CD14-positive monocyte (primary cell): ENCODE data around the gene CWF19L1. TPM values are rescaled to one million over a fixed set of nuclear protein-coding genes. Genes with fewer than 3 reads are reported as not detected.

Source experiments
- DNase-seq, 3 donors: peaks; one replicate each; pipeline ENCODE4 v3.0.0-alpha.2; 2011 to 2022
- H2AFZ ChIP-seq: 2 replicates; pipeline ENCODE4 v1.6.0; 2012; ENCODE audit warnings: mild to moderate bottlenecking, low read depth, low read length, inconsistent platforms; ENCODE audit not compliant: insufficient read depth, poor library complexity, severe bottlenecking
- H3K27ac ChIP-seq, 2 donors: 1 replicate in 1 of 2; 2 replicates in 1 of 2; pipeline ENCODE4 v1.5.1; 2012 to 2013; ENCODE audit warnings: low read length in 2 of 2, control low read depth in 1 of 2, inconsistent platforms in 1 of 2, low read depth in 1 of 2, mild to moderate bottlenecking in 1 of 2
- H3K27me3 ChIP-seq, 2 donors: one replicate each; pipeline versions ENCODE4 v1.6.0 to v1.6.1; 2011 to 2013; ENCODE audit warnings: low read length in 2 of 2; ENCODE audit not compliant: control insufficient read depth in 2 of 2, insufficient read depth in 2 of 2
- H3K36me3 ChIP-seq, 2 donors: replicated peaks in 1 of 2; 1 replicate in 1 of 2; 2 replicates in 1 of 2; pipeline versions ENCODE4 v1.5.1 to v1.6.1; 2012 to 2013; ENCODE audit warnings: low read length in 2 of 2, control low read depth in 1 of 2, inconsistent platforms in 1 of 2, mild to moderate bottlenecking in 1 of 2; ENCODE audit not compliant: insufficient read depth in 2 of 2, control insufficient read depth in 1 of 2
- H3K4me1 ChIP-seq, 2 donors: 1 replicate in 1 of 2; 2 replicates in 1 of 2; pipeline versions ENCODE4 v1.5.1 to v1.6.1; 2012 to 2013; ENCODE audit warnings: low read length in 2 of 2, control low read depth in 1 of 2, inconsistent platforms in 1 of 2, mild to moderate bottlenecking in 1 of 2, moderate library complexity in 1 of 2; ENCODE audit not compliant: insufficient read depth in 2 of 2, control insufficient read depth in 1 of 2
- H3K4me2 ChIP-seq: replicated peaks from 2 replicates; pipeline ENCODE3; 2012; ENCODE audit warnings: low read length, moderate library complexity, mild to moderate bottlenecking; ENCODE audit not compliant: poor library complexity, severe bottlenecking; ENCODE audit errors: extremely low read depth
- H3K4me3 ChIP-seq, 3 experiments: fragments of 200-600 bp in 1 of 3; sonication (generic) in 1 of 3; replicated peaks in 1 of 3; 1 replicate in 2 of 3; 2 replicates in 1 of 3; pipeline ENCODE4 v1.5.1; 2011 to 2013; ENCODE audit warnings: low read length in 3 of 3, mild to moderate bottlenecking in 3 of 3, control low read depth in 2 of 3, low read depth in 2 of 3, inconsistent platforms in 1 of 3, moderate library complexity in 1 of 3
- H3K79me2 ChIP-seq: 2 replicates; pipeline ENCODE4 v1.6.0; 2012; ENCODE audit warnings: mild to moderate bottlenecking, control low read depth, inconsistent platforms, low read length, moderate library complexity; ENCODE audit not compliant: insufficient read depth
- H3K9ac ChIP-seq: 2 replicates; pipeline ENCODE4 v1.6.0; 2017; ENCODE audit warnings: low read length, mild to moderate bottlenecking; ENCODE audit not compliant: insufficient read depth, poor library complexity, severe bottlenecking
- H3K9me3 ChIP-seq, 2 donors: replicated peaks in 1 of 2; 1 replicate in 1 of 2; 2 replicates in 1 of 2; pipeline versions ENCODE4 v1.5.1 to v1.6.1; 2012 to 2013; ENCODE audit warnings: low read length in 2 of 2, control low read depth in 1 of 2; ENCODE audit not compliant: control insufficient read depth in 1 of 2, insufficient read depth in 1 of 2
- H4K20me1 ChIP-seq: 2 replicates; pipeline ENCODE4 v1.6.0; 2012; ENCODE audit warnings: mild to moderate bottlenecking, low read length, control low read depth, moderate library complexity; ENCODE audit not compliant: insufficient read depth
- H3K27ac Mint-ChIP-seq, 7 donors: one replicate each; pipeline ENCODE4 v1.8.0; 2020; ENCODE audit warnings: mild to moderate bottlenecking in 7 of 7, mixed read lengths in 7 of 7, moderate library complexity in 6 of 7, inconsistent platforms in 2 of 7
- H3K27me3 Mint-ChIP-seq, 3 donors: one replicate each; pipeline ENCODE4 v1.8.0; 2021 to 2022; ENCODE audit warnings: low read depth in 3 of 3, mild to moderate bottlenecking in 3 of 3, mixed read lengths in 3 of 3, moderate library complexity in 3 of 3, inconsistent platforms in 1 of 3
- H3K36me3 Mint-ChIP-seq, 2 donors: one replicate each; pipeline ENCODE4 v1.8.0; 2020; ENCODE audit warnings: mixed read lengths in 2 of 2, inconsistent platforms in 1 of 2, mild to moderate bottlenecking in 1 of 2
- H3K4me1 Mint-ChIP-seq: one replicate; pipeline ENCODE4 v1.8.0; 2020; ENCODE audit warnings: mild to moderate bottlenecking, mixed read lengths
- H3K4me3 Mint-ChIP-seq, 2 donors: one replicate each; pipeline ENCODE4 v1.8.0; 2020; ENCODE audit warnings: mild to moderate bottlenecking in 2 of 2, mixed read lengths in 2 of 2, moderate library complexity in 1 of 2
- H3K9me3 Mint-ChIP-seq, 7 donors: one replicate each; pipeline ENCODE4 v1.8.0; 2020 to 2022; ENCODE audit warnings: mixed read lengths in 7 of 7, mild to moderate bottlenecking in 6 of 7, moderate library complexity in 6 of 7, inconsistent platforms in 2 of 7
- CTCF ChIP-seq: fragments of 200-600 bp; IDR thresholded peaks from one replicate; pipeline ENCODE4 v1.8.0; 2022; ENCODE audit warnings: antibody characterized with exemption, mild to moderate bottlenecking
- WGBS: methylation state at CpG from one replicate; pipeline ENCODE4 v1.1.5; 2013; ENCODE audit warnings: missing lambda C conversion rate; ENCODE audit not compliant: insufficient coverage; 5-methylcytosine and 5-hydroxymethylcytosine counted together
- intact Hi-C, 2 donors: fragments of 100-400 bp; cut with micrococcal nuclease; formaldehyde crosslinking; loops; one replicate each; pipeline versions ENCODE4 v1.15.0 to v1.15.1; 2023
- polyA plus RNA-seq, 3 donors: library from polyadenylated mRNA; depleted of rRNA in 1 of 3; unstranded in 2 of 3; stranded (reverse) in 1 of 3; fragments of 300-500 nt in 2 of 3; fragments of >200 nt in 1 of 3; fragmentation: Illumina TruSeq in 2 of 3; gene quantifications; 1 replicate in 2 of 3; 2 replicates in 1 of 3; pipeline ENCODE4 v1.2.3, GENCODE V29; 2012 to 2021

The CWF19L1 gene
- polyA plus RNA-seq, 3 donors, result 19.9 to 29.3 (median 22.2) TPM

GRCh38 chr10:100185364-100186252 is 81.8 kb downstream of the CWF19L1 start, which contains the start of gene ERLIN1:
TSS of gene ERLIN1 (minus strand) at chr10:100186029. CDS start at chr10:100185626, 403 bp downstream.
- no peak for TF ChIP-seq CTCF
- H3K4me1 ChIP-seq, result peaks cover 50 to 53% of the 10 kb centered on the region in 2 donors
- peaks cover 89% of the 10 kb centered on the region for H3K79me2 ChIP-seq
- H3K9me3 ChIP-seq, result no peaks in the 10 kb centered on the region
- Mint-ChIP-seq H3K27ac (peak within 1 kb of the TSS; percentile 96 to 99 (median 98)), H3K27me3 (peaks cover 0 to 2% (median 0%) of the 10 kb centered on the region in 3 donors), H3K36me3 (peaks cover 15 to 19% of the 10 kb centered on the region in 2 donors), H3K4me3 (peak within 1 kb of the TSS; percentile 90 to 99), H3K9me3 (no peaks in the 10 kb centered on the region), H3K4me1 (peaks cover 62% of the 10 kb centered on the region)
- H3K4me2 ChIP-seq, result peak within 1 kb of the TSS; percentile 93
- H3K36me3 ChIP-seq, result peaks cover 13 to 24% of the 10 kb centered on the region in 2 donors
- DNase-seq, result peak; percentile 84 to 89 (median 89)
- under 1% methylated on average over 65 of the region's 65 CpGs for WGBS
- H3K27ac ChIP-seq, result peak within 1 kb of the TSS; percentile 97 to 98
- H3K27me3 ChIP-seq, result no peaks in the 10 kb centered on the region
- H3K9ac ChIP-seq, result peak within 1 kb of the TSS; percentile 97
- H4K20me1 ChIP-seq, result no peaks in the 10 kb centered on the region
- intact Hi-C loops, result loop anchor here (5.0 to 10.0 kb wide), 3 partner anchors 42 to 99 kb away; partner anchors contain the start of genes BLOC1S2 (in 1 of the 2), CHUK (in 1 of the 2) and CWF19L1 (in 1 of the 2)
- peak within 1 kb of the TSS; percentile 81 to 99 (median 91) for H3K4me3 ChIP-seq
- peak within 1 kb of the TSS; percentile 77 for H2AFZ ChIP-seq

- Mint-ChIP-seq H3K27me3 (peaks cover 0 to under 1% (median 0%) of the 10 kb centered on the region in 3 donors), H3K36me3 (peaks cover 18 to 19% of the 10 kb centered on the region in 2 donors), H3K27ac (peak overlapping the region; percentile 96 to 99 (median 98)), H3K4me1 (peaks cover 69% of the 10 kb centered on the region), H3K4me3 (peak overlapping the region; percentile 90 to 99), H3K9me3 (no peaks in the 10 kb centered on the region)
- no peaks in the 10 kb centered on the region for H3K9me3 ChIP-seq
- intact Hi-C loops, result loop anchor here (5.0 to 10.0 kb wide), 3 partner anchors 42 to 100 kb away; partner anchors contain the start of genes BLOC1S2 (in 1 of the 2), CHUK (in 1 of the 2) and CWF19L1 (in 1 of the 2)
- H3K36me3 ChIP-seq, result peaks cover 6 to 22% of the 10 kb centered on the region in 2 donors
- no peaks in the 10 kb centered on the region for H4K20me1 ChIP-seq
- H3K79me2 ChIP-seq, result peaks cover 89% of the 10 kb centered on the region
- no peak for TF ChIP-seq CTCF
- 0% methylated on average over 1 of the region's 4 CpGs for WGBS
- H3K4me3 ChIP-seq, result peak overlapping the region; percentile 81 to 99 (median 91)
- no peaks in the 10 kb centered on the region for H3K27me3 ChIP-seq
- peak overlapping the region; percentile 77 for H2AFZ ChIP-seq
- H3K4me2 ChIP-seq, result peak overlapping the region; percentile 93
- H3K27ac ChIP-seq, result peak overlapping the region; percentile 97 to 98
- H3K9ac ChIP-seq, result peak overlapping the region; percentile 97
- peaks cover 50 to 59% of the 10 kb centered on the region in 2 donors for H3K4me1 ChIP-seq
- peak in 1 of 3 donors; percentile 7 for DNase-seq
Measured at GRCh38 chr10:100184840-100185239, 82.6 kb downstream of the CWF19L1 start.
